Measurements from ENCODE around the gene LPO.

LPO gene

DNA sequence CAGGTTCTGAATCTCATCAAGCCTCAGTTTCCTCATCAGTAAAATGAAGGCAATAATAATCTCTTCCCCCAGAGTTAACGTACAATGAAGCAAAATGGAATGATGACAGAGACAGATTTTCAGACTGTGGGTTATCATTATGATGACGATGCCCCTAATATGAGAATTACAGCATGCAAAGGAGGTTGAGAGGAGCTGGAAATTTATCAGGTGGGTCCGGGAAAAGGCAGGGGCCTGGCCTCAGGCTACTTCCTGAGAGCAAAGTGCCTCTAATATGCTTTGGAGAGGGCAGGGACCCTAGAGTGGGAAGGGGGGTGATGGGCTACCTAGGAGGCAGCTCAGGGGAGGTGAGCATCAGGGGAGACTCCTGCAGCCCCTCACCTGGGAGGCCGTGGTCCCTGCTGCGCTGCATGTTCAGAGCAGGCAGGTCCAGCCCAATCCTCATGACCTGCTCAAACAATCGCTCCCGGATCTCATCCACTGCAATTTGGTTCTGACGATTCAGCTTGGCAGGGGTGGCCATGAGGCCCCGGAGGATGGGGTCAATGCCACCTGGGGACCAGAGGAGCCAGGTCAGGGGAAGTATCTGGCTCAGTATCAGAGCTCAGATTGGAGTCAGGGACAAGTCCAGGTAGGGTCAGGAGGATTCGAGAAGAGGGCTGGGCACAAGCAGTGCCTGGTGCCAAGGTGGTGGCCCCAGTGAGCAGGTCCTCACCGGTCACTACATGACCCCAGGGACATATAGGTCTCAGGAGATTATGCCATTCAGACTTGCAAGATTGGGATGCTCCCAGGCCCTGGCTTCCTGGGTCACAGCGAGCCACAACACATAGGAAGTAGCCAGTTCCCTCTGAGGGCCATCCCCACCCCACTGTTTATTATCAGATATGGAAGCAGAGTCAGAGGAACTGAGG is 34.2 kb downstream of the LPO start:
- no peak overlapping the region for H3K4me3 ChIP-seq (ENCODE audit: low read length)
- DNase-seq (ENCODE audit: low read depth, low spot score) = no peak

DNA sequence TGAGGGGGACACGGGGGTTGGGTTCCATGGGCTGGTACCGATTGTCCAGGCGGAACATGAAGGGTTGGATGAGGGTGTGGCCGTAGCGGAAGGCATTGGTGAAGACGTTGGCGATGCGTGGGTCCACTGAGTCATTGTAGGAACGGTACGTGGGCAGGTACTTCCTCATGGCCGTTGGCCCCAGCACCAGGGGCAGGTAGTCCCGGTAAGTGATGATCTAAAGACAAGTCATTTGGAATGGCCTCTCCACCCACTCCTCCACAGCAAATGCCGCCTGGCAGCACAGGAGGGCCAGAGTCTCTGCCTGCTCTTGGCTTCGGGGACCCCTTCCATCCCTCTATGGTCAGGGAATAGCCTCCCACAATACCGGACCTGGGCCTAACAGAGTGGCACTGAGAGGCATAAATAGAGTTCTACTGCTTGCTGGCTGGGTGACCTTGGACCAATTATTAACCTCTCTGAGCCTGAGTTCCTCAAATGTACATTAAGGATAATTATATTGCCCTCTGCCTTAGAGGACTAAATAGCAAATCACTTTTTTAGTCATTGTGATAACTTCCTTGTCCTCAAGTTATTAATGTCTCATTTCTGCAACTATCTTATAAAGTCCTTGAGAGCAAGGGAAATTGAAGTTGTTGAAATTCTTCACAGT is 35.2 kb downstream of the LPO start:
- H3K4me3 ChIP-seq (ENCODE audit: low read length) = no peak overlapping the region
- no peak for DNase-seq (ENCODE audit: low read depth, low spot score)

GRCh38 chr17:58275417-58275816 is 37.0 kb downstream of the LPO start:
- no peak for DNase-seq (ENCODE audit: low read depth, low spot score)
- no peak overlapping the region for H3K4me3 ChIP-seq (ENCODE audit: low read length)

GRCh38 chr17:58276423-58276822 is 38.0 kb downstream of the LPO start:
- H3K4me3 ChIP-seq (ENCODE audit: low read length) = no peak overlapping the region
- no peak for DNase-seq (ENCODE audit: low read depth, low spot score)

DNA sequence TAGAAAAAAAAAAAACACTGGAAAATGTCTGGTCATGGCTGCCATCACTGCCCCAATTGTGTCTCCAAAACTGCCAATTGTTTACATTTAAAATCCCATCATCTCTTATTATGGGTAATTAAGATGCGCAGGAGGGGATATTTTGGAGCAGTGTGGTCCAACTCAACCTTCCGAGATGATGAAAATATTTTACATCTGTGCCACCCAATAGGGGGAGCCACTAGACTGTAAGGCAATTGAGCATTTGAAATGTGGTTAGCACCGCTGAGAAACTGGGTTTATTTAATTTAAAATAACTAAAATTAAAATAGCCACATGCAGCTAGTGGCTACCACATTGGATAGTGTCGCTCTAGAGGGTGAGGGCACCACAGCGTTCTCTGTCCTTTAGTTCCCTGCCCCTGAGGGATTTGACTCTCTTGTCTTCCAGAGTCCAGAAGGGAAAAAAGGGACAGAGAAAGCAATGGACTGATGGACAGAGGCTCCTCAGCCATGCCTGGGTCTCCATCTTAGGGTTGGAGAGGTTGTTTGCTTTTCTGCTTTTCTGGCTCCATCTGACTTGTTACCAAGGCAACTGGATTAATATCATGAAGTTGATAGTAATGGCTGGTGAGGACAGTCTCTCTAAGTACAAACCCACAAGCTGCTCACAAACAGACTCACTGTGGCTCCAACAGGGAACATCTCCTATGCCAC is 38.9 kb downstream of the LPO start:
- no peak overlapping the region for H3K4me3 ChIP-seq (ENCODE audit: low read length)
- DNase-seq (ENCODE audit: low read depth, low spot score) = peak; percentile 15

DNA sequence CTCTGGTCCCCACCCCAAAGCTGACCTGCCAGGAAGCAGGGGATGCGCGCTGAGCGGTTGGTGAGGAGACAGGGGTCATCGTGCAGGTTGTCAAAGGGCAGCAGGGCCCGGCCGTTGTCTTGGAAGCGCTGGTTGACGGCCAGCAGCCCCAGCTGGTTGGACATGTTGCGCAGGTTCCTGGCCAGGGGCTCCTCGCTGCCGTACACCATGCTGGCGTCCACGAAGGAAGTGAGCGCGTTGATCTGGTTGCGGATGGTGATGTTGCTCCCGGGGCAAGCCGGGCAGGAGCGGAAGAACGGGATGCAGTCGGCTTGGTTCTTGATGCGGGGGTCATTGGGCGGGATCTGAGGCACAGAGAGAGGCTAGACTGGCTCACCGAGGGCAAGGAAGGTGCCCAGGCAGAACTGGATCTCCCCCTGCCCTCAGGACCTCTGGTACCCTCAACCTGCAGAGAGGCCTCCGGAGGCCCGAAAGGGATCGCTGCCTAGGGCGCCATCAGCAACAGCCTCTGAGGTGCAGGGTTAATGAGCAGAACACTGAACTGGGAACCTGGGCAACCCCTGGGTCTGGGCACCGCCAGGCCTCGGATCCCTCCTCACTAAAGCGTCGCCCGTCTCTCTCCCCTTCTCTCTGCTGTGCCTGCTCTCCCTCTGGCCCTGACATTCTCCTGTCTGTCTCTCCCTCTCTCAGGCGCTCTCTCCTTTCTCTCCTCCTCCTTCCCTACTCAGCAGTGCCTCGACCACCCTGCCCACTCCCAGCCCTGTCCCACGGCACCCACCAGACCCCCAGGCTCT is 39.6 kb downstream of the LPO start:
- H3K4me3 ChIP-seq (ENCODE audit: low read length) = no peak overlapping the region
- DNase-seq (ENCODE audit: low read depth, low spot score) = no peak

GRCh38 chr17:58278661-58279015 is 40.3 kb downstream of the LPO start:
- no peak overlapping the region for H3K4me3 ChIP-seq (ENCODE audit: low read length)

GRCh38 chr17:58279016-58279711 is 40.8 kb downstream of the LPO start:
- DNase-seq (ENCODE audit: low read depth, low spot score) = no peak
- H3K4me3 ChIP-seq (ENCODE audit: low read length) = no peak overlapping the region

More at GRCh38 chr17:58278661-58279015, 40.3 kb downstream of the LPO start:
- DNase-seq (ENCODE audit: low read depth, low spot score) = no peak

DNA sequence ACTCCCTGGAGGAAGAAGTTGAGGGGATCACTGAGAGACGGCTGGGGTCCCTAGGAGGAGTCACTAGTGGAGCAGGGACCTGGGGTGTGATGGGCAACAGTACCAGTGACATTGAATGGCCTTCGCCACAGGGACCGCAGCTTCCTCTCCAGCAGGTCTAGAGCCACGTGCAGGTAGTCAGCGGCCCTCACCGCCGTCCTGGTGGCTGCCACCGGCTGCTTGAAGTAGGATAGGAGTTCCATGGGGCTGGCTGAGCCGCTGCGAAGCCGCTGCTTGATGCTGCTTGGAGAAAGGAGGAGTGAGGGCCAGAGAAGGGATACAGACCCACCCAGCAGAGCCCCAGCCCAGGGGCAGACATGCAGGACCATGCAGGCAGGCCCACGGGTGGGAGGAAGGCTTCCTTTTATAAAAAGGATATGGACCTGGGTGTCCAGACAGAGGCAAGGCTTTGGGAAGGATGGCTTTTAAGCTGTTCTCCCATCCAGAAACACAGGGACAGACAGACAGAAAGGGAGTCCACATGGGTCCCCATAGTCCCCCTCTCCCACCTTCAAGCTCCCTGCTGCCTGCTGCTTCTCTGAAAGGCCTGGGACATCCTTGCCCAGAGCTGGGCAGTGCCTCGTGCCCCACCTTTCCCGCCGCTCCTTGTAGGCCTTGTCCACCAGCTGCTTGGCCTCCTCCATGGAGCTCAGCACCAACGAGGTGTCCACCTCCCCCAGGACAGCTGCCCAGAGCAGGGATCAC is 41.5 kb downstream of the LPO start:
- no peak for DNase-seq (ENCODE audit: low read depth, low spot score)
- no peak overlapping the region for H3K4me3 ChIP-seq (ENCODE audit: low read length)

- no peak within 1 kb of the TSS for H3K4me3 ChIP-seq (ENCODE audit: low read length)
- no peak for DNase-seq (ENCODE audit: low read depth, low spot score)
Measured at GRCh38 chr17:58280480-58281217, 42.3 kb downstream of the LPO start, which contains the start of gene MPO. Gene MPO (minus strand): TSS chr17:58280935. CDS start chr17:58280758, 177 bp downstream.

GRCh38 chr17:58281511-58282011 is 43.2 kb downstream of the LPO start:
- H3K4me3 ChIP-seq (ENCODE audit: low read length) = no peak overlapping the region
- DNase-seq (ENCODE audit: low read depth, low spot score) = no peak

GRCh38 chr17:58282442-58282841 is 44.1 kb downstream of the LPO start:
- no peak overlapping the region for H3K4me3 ChIP-seq (ENCODE audit: low read length)
- DNase-seq (ENCODE audit: low read depth, low spot score) = no peak

DNA sequence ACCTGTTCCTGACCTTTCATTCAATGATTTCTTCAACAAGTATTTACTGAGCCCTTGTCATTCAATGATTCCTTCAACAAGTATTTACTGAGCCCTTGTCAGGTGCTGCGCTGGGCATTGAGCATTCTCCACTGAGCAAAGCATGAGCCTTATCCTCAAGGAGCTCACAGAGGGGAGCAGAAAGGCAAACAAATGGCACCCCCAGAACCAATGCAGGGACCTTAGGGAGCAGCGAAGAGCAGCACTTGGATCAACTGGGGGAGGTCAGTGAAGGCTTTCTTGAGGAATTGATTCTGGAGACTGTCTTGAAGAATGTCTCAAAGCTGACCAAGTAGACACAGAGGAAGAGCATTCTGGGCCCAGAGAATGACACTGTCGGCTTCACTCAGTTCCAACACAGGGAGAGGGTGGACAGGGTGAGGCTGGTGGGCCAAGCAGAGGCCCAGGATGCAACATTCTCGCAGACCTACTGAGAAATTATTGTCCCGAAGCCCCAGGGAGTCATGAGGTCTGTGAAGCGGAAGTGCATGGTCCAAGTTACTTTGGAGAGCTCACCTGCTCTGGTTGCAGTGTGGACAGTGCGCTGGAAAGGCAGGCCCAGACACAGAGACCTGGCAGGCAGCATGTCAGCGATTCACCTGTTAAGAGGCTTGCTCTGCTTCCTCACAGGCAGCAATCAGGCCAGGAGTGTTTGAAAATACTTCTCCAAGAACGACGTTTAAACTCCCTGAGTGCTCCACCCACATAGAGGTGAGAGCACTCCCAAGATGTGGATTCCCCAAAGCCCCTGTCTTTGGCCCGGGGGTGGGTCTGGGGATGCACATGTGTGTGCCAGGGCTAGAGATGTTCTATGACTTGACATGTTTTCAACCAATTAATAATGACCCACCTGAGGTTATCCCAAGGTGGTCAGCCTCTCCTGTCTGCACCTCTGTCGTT is 45.6 kb downstream of the LPO start:
- DNase-seq (ENCODE audit: low read depth, low spot score) = no peak
- no peak overlapping the region for H3K4me3 ChIP-seq (ENCODE audit: low read length)

GRCh38 chr17:58284613-58285421 is 46.4 kb downstream of the LPO start:
- H3K4me3 ChIP-seq (ENCODE audit: low read length) = no peak overlapping the region
- DNase-seq (ENCODE audit: low read depth, low spot score) = no peak

DNA sequence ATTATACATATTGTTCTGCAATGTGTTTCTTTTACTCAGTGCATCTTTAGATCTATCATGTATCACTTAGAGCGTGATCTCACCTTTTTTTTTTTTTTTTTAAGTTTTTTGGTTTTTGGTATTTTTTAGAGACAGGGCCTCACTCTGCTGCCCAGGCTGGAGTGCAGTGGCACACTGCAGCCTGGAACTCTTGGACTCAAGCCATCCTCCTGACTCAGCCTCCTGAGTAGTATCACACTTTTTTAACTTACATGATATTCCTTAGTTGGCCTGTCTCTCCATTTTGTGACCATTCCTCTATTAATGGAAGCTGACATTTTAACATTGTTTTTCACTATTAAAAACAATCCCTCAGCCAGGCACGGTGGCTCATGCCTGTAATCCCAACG is 47.0 kb downstream of the LPO start:
- H3K4me3 ChIP-seq (ENCODE audit: low read length) = no peak overlapping the region
- DNase-seq (ENCODE audit: low read depth, low spot score) = no peak

All from Jurkat, Clone E6-1 (cell line).